H9 (cell line): ENCODE data around the gene FBLN2. TPM values are rescaled to one million over a fixed set of nuclear protein-coding genes. Genes with fewer than 3 reads are reported as not detected.

ENCODE experiments used
- DNase-seq: peaks from one replicate; pipeline ENCODE4 v3.0.0-alpha.2; 2017
- H2AFZ ChIP-seq: one replicate; pipeline ENCODE4 v1.6.1; 2013; ENCODE audit warnings: mild to moderate bottlenecking, low read length, control low read depth, moderate library complexity
- H2AK5ac ChIP-seq: 2 replicates; pipeline ENCODE4 v1.6.1; 2013; ENCODE audit warnings: low read length, control low read depth, mixed read lengths; ENCODE audit not compliant: insufficient read length
- H2BK120ac ChIP-seq: one replicate; pipeline ENCODE4 v1.6.1; 2013; ENCODE audit warnings: low read depth, mild to moderate bottlenecking, low read length, control low read depth, inconsistent platforms; ENCODE audit not compliant: poor library complexity, severe bottlenecking
- H2BK12ac ChIP-seq: 2 replicates; pipeline ENCODE4 v1.6.1; 2013; ENCODE audit warnings: low read length, control low read depth, mixed read lengths, low read depth; ENCODE audit not compliant: insufficient read length
- H2BK15ac ChIP-seq: 2 replicates; pipeline ENCODE4 v1.6.1; 2013; ENCODE audit warnings: low read depth, low read length, control low read depth
- H2BK20ac ChIP-seq: one replicate; pipeline ENCODE4 v1.6.1; 2013; ENCODE audit warnings: low read depth, mild to moderate bottlenecking, low read length, control low read depth, inconsistent platforms; ENCODE audit not compliant: poor library complexity, severe bottlenecking
- H2BK5ac ChIP-seq: 2 replicates; pipeline ENCODE4 v1.6.1; 2013; ENCODE audit warnings: low read length, control low read depth, mixed read lengths; ENCODE audit not compliant: insufficient read length
- H3K14ac ChIP-seq: 2 replicates; pipeline ENCODE4 v1.6.1; 2013; ENCODE audit warnings: low read length, control low read depth; ENCODE audit not compliant: insufficient read depth
- H3K18ac ChIP-seq: 2 replicates; pipeline ENCODE4 v1.6.1; 2013; ENCODE audit warnings: low read depth, mild to moderate bottlenecking, mixed read lengths, low read length, control low read depth; ENCODE audit not compliant: insufficient read length
- H3K23ac ChIP-seq: 2 replicates; pipeline ENCODE4 v1.6.1; 2013; ENCODE audit warnings: low read length, control low read depth, mixed read lengths, low read depth; ENCODE audit not compliant: insufficient read length
- H3K23me2 ChIP-seq: 2 replicates; pipeline ENCODE4 v1.6.1; 2013; ENCODE audit warnings: low read depth, mild to moderate bottlenecking, mixed read lengths, low read length, control low read depth; ENCODE audit not compliant: insufficient read length, poor library complexity, severe bottlenecking
- H3K27ac ChIP-seq: 2 replicates; pipeline ENCODE4 v1.5.1; 2013; ENCODE audit warnings: low read length, control low read depth, mixed read lengths, low read depth; ENCODE audit not compliant: insufficient read length
- H3K27me3 ChIP-seq: 2 replicates; pipeline ENCODE4 v1.6.1; 2013; ENCODE audit warnings: low read length, control low read depth, inconsistent platforms; ENCODE audit not compliant: insufficient read depth
- H3K4ac ChIP-seq: 2 replicates; pipeline ENCODE4 v1.6.1; 2013; ENCODE audit warnings: low read depth, mild to moderate bottlenecking, control low read depth, inconsistent platforms, low read length, moderate library complexity
- H3K4me1 ChIP-seq: 2 replicates; pipeline ENCODE4 v1.6.1; 2013; ENCODE audit warnings: low read length, control low read depth, inconsistent platforms; ENCODE audit not compliant: insufficient read depth
- H3K4me2 ChIP-seq: 2 replicates; pipeline ENCODE4 v1.6.1; 2013; ENCODE audit warnings: low read length, control low read depth, mixed read lengths; ENCODE audit not compliant: insufficient read length, insufficient read depth
- H3K56ac ChIP-seq: 2 replicates; pipeline ENCODE4 v1.6.1; 2013; ENCODE audit warnings: low read depth, mild to moderate bottlenecking, mixed read lengths, low read length, control low read depth; ENCODE audit not compliant: insufficient read length
- H3K79me1 ChIP-seq: 2 replicates; pipeline ENCODE4 v1.6.1; 2013; ENCODE audit warnings: low read depth, mild to moderate bottlenecking, moderate library complexity, low read length, control low read depth, inconsistent platforms; ENCODE audit not compliant: insufficient read depth, poor library complexity, severe bottlenecking
- H3K79me2 ChIP-seq: 2 replicates; pipeline ENCODE4 v1.6.1; 2013; ENCODE audit warnings: low read length, control low read depth, inconsistent platforms; ENCODE audit not compliant: insufficient read depth
- H3K9ac ChIP-seq: 2 replicates; pipeline ENCODE4 v1.6.1; 2013; ENCODE audit warnings: low read length, control low read depth, mixed read lengths; ENCODE audit not compliant: insufficient read length; ENCODE audit errors: extremely low read depth
- H3K9me3 ChIP-seq: one replicate; pipeline ENCODE4 v1.6.1; 2013; ENCODE audit warnings: low read depth, low read length, inconsistent platforms; ENCODE audit not compliant: control insufficient read depth
- H3T11ph ChIP-seq: one replicate; pipeline ENCODE4 v1.6.1; 2013; ENCODE audit warnings: mild to moderate bottlenecking, low read length, control low read depth, inconsistent platforms
- H4K20me1 ChIP-seq: one replicate; pipeline ENCODE4 v1.6.1; 2013; ENCODE audit not compliant: control insufficient read depth, insufficient read length, insufficient read depth
- H4K5ac ChIP-seq: 2 replicates; pipeline ENCODE4 v1.6.1; 2013; ENCODE audit warnings: low read depth, mild to moderate bottlenecking, mixed read lengths, low read length, control low read depth; ENCODE audit not compliant: insufficient read length
- H4K8ac ChIP-seq: replicated peaks from 2 replicates; pipeline ENCODE4 v1.6.1; 2013; ENCODE audit warnings: low read length, control low read depth, mixed read lengths, low read depth; ENCODE audit not compliant: insufficient read length
- H4K91ac ChIP-seq: 2 replicates; pipeline ENCODE4 v1.6.1; 2013; ENCODE audit warnings: low read depth, mild to moderate bottlenecking, moderate library complexity, mixed read lengths, low read length, control low read depth; ENCODE audit not compliant: insufficient read length
- H3K27ac Mint-ChIP-seq, 3 experiments: 2 replicates in 2 of 3; 3 replicates in 1 of 3; pipeline ENCODE4 v1.8.0; 2020 to 2021; ENCODE audit warnings: mixed read lengths in 3 of 3, mild to moderate bottlenecking in 1 of 3, moderate library complexity in 1 of 3
- H3K27me3 Mint-ChIP-seq: 2 replicates; pipeline ENCODE4 v1.8.0; 2021; ENCODE audit warnings: low read depth, mild to moderate bottlenecking, moderate library complexity, mixed read lengths
- H3K36me3 Mint-ChIP-seq, 3 experiments: 2 replicates in 2 of 3; 3 replicates in 1 of 3; pipeline ENCODE4 v1.8.0; 2020 to 2021; ENCODE audit warnings: low read depth in 3 of 3, mixed read lengths in 3 of 3; ENCODE audit not compliant: insufficient read depth in 1 of 3
- H3K4me1 Mint-ChIP-seq, 2 experiments: 2 replicates each; pipeline ENCODE4 v1.8.0; 2020; ENCODE audit warnings: mixed read lengths in 2 of 2
- H3K4me3 Mint-ChIP-seq, 2 experiments: 2 replicates in 1 of 2; 3 replicates in 1 of 2; pipeline ENCODE4 v1.8.0; 2020 to 2021; ENCODE audit warnings: mild to moderate bottlenecking in 2 of 2, mixed read lengths in 2 of 2, moderate library complexity in 1 of 2
- H3K9me3 Mint-ChIP-seq, 2 experiments: 2 replicates in 1 of 2; 3 replicates in 1 of 2; pipeline ENCODE4 v1.8.0; 2020; ENCODE audit warnings: mild to moderate bottlenecking in 2 of 2, mixed read lengths in 2 of 2, moderate library complexity in 1 of 2
- CTCF ChIP-seq: fragments of 200-600 bp; sonication (generic); conservative IDR thresholded peaks from 3 replicates; pipeline ENCODE4 v1.8.0; 2021; ENCODE audit warnings: antibody characterized with exemption, mild to moderate bottlenecking
- WGBS: extraction: QIAGEN DNeasy Blood & Tissue Kit; methylation state at CpG from one replicate; pipeline ENCODE4 v1.1.7; 2013; ENCODE audit warnings: missing lambda C conversion rate, low lambda C conversion rate, mixed read lengths; ENCODE audit not compliant: insufficient read length; ENCODE audit errors: extremely low coverage; 5-methylcytosine and 5-hydroxymethylcytosine counted together
- total RNA-seq: library from RNA; stranded (reverse); gene quantifications from 2 replicates; pipeline ENCODE4 v1.2.1, GENCODE V29; 2021

FBLN2 gene
- total RNA-seq, 1 experiment from 2014 or later = 11.8 TPM

- no peaks in the 10 kb centered on the region for H3K27me3 Mint-ChIP-seq
- H3K14ac ChIP-seq = no peak overlapping the region; the same call in 1 of the 2 replicates
- no peak overlapping the region for H3K4me2 ChIP-seq
- DNase-seq = no peak
- no peak overlapping the region for H2BK12ac ChIP-seq
- no peaks in the 10 kb centered on the region for H3K79me1 ChIP-seq
- no peaks in the 10 kb centered on the region for H3K9me3 Mint-ChIP-seq
- no peak overlapping the region for H2AK5ac ChIP-seq
- no peak overlapping the region for H2BK20ac ChIP-seq
- H3T11ph ChIP-seq = no peak overlapping the region
- no CpG with 5 or more reads among the region's 20 CpGs for WGBS
- H4K20me1 ChIP-seq = no peaks in the 10 kb centered on the region
- H3K56ac ChIP-seq = no peak overlapping the region
- no peak overlapping the region for H4K91ac ChIP-seq
- no peak overlapping the region for H2BK5ac ChIP-seq
- no peak overlapping the region for H2BK15ac ChIP-seq
- H3K18ac ChIP-seq = no peak overlapping the region
- peaks cover 13 to 18% of the 10 kb centered on the region in 2 experiments for H3K4me1 Mint-ChIP-seq
- no peak overlapping the region for H2AFZ ChIP-seq
- no peak overlapping the region for H2BK120ac ChIP-seq
- no peak overlapping the region for H3K9ac ChIP-seq
- no peaks in the 10 kb centered on the region for H3K9me3 ChIP-seq
- no peak overlapping the region for H3K27ac Mint-ChIP-seq
- no peak overlapping the region for H4K5ac ChIP-seq
- no peaks in the 10 kb centered on the region for H3K4me1 ChIP-seq
- no peak overlapping the region for H3K27ac ChIP-seq
- H3K23me2 ChIP-seq = no peaks in the 10 kb centered on the region
- no peak overlapping the region for H3K23ac ChIP-seq
- no peak overlapping the region for H3K4ac ChIP-seq
- no peak overlapping the region for H4K8ac ChIP-seq
- H3K79me2 ChIP-seq = no peaks in the 10 kb centered on the region
- H3K4me3 Mint-ChIP-seq = no peak overlapping the region
- H3K27me3 ChIP-seq = no peaks in the 10 kb centered on the region
- H3K36me3 Mint-ChIP-seq = no peaks in the 10 kb centered on the region
- no peak for TF ChIP-seq CTCF
Observed at GRCh38 chr3:13567684-13568514, 19.0 kb downstream of the FBLN2 start.
